ENCODE results near the gene DOCK11.

DNA sequence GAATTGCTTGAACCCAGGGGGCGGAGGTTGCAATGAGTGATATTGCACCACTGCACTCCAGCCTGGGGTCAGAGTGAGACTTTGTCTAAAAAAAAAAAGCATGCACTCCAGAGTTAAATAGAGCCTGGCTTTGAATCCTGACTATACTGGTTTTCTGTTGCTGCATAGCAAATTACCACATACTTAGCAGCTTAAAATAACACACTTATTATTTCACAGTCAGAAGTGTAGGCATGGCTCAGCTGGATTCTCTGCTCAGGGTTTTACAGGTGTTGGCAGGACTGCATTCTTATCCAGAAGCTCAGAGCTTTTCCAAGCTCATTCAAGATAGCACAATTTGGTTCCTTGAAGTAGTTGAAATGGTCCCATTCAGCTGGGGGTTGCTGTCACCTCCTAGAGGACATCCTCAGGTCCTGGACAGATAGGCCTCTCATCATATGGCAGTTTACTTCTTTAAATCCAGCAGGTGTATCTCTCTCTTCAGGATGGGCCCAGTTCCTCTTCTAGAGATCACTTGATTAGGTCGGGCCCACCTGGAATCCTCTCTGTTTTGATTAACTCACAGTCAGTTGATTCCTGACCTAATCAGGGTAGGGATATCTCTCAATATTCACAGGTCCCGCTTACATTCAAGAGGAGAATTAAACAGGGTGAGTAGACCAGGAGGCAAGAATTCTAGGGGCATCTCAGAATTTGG lies 26.8 kb downstream of the DOCK11 start:
- TF ChIP-seq, protein P1, sequence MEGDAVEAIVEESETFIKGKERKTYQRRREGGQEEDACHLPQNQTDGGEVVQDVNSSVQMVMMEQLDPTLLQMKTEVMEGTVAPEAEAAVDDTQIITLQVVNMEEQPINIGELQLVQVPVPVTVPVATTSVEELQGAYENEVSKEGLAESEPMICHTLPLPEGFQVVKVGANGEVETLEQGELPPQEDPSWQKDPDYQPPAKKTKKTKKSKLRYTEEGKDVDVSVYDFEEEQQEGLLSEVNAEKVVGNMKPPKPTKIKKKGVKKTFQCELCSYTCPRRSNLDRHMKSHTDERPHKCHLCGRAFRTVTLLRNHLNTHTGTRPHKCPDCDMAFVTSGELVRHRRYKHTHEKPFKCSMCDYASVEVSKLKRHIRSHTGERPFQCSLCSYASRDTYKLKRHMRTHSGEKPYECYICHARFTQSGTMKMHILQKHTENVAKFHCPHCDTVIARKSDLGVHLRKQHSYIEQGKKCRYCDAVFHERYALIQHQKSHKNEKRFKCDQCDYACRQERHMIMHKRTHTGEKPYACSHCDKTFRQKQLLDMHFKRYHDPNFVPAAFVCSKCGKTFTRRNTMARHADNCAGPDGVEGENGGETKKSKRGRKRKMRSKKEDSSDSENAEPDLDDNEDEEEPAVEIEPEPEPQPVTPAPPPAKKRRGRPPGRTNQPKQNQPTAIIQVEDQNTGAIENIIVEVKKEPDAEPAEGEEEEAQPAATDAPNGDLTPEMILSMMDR (IDR thresholded peaks at IDR 0.05; ENCODE audit: low read depth, low read length) = no peak
- no peak for TF ChIP-seq MYC (IDR thresholded peaks at IDR 0.05; ENCODE audit: low read depth, low read length)
- TF ChIP-seq POLR2A (IDR thresholded peaks at IDR 0.05; ENCODE audit: extremely low read depth, insufficient read length) = no peak
- TF ChIP-seq MAX (IDR thresholded peaks at IDR 0.05; ENCODE audit: low read depth, low read length) = no peak

All from NB4 (cell line).